M059J (cell line): ENCODE data around the gene ZNF430. TPM values are rescaled to one million over a fixed set of nuclear protein-coding genes. Genes with fewer than 3 reads are reported as not detected.
"Not testable (repeated sequence)": the region's sequence is repeated elsewhere in the genome, so short reads cannot be mapped to it uniquely, and the experiment has no call there.

Experiments
- DNase-seq: peaks from one replicate; pipeline ENCODE4 v3.0.0-alpha.2; 2012; ENCODE audit warnings: low read depth
- total RNA-seq: library from RNA; depleted of rRNA; stranded (reverse); fragments of >200 nt; shearing (Covaris generic); gene quantifications from 2 replicates; pipeline ENCODE4 v1.2.3, GENCODE V29; 2014; rRNA removed

ZNF430 gene
- total RNA-seq = 15.3 and 21.6 TPM in 2 replicates

GRCh38 chr19:21020298-21021227, at the start of gene ZNF430:
ZNF430 (plus strand) TSS chr19:21020657; CDS start chr19:21020801, 144 bp downstream.
- DNase-seq = peak; percentile 97

GRCh38 chr19:20992788-20993187, 27.7 kb upstream of the ZNF430 start:
- not testable (repeated sequence) for DNase-seq

GRCh38 chr19:20999731-21000352, 20.6 kb upstream of the ZNF430 start:
- DNase-seq = peak; percentile 80

- not testable (repeated sequence) for DNase-seq
These were observed 781 bp downstream of the ZNF430 start for GRCh38 chr19:21021238-21021637.

GRCh38 chr19:21022996-21023395, 2.5 kb downstream of the ZNF430 start:
- peak; percentile 27 for DNase-seq

- peak; percentile 20 for DNase-seq
These were observed 3.4 kb downstream of the ZNF430 start for GRCh38 chr19:21023901-21024300.

GRCh38 chr19:21028969-21029268, 8.5 kb downstream of the ZNF430 start:
- DNase-seq = no peak

- no peak for DNase-seq
These were observed 24.6 kb downstream of the ZNF430 start for GRCh38 chr19:21045028-21045427.

- DNase-seq = no peak
These were observed 26.0 kb downstream of the ZNF430 start for GRCh38 chr19:21046489-21046888.

- DNase-seq = no peak
These were observed 27.3 kb downstream of the ZNF430 start for GRCh38 chr19:21047716-21048115.

GRCh38 chr19:21052902-21053301, 32.4 kb downstream of the ZNF430 start:
- no peak for DNase-seq

GRCh38 chr19:21065336-21065735, 44.9 kb downstream of the ZNF430 start:
- no peak for DNase-seq

- DNase-seq = peak; percentile 97
These were observed 61.8 kb downstream of the ZNF430 start, which contains the start of gene ZNF714 for GRCh38 chr19:21082011-21082975. ZNF714 (plus strand) TSS chr19:21082203; CDS start chr19:21098269, 16,066 bp downstream.

- DNase-seq = peak; percentile 38
These were observed 63.9 kb downstream of the ZNF430 start for GRCh38 chr19:21084343-21084742.

- DNase-seq = no peak
These were observed 67.4 kb downstream of the ZNF430 start for GRCh38 chr19:21087871-21088270.

- peak; percentile 68 for DNase-seq
These were observed 71.7 kb downstream of the ZNF430 start for GRCh38 chr19:21092109-21092508.

GRCh38 chr19:21094347-21095025, 74.0 kb downstream of the ZNF430 start:
- DNase-seq = no peak

GRCh38 chr19:21098291-21098690, 77.8 kb downstream of the ZNF430 start:
- DNase-seq = no peak

GRCh38 chr19:21101521-21102242, 81.2 kb downstream of the ZNF430 start:
- DNase-seq = no peak

- peak; percentile 57 for DNase-seq
These were observed 88.7 kb downstream of the ZNF430 start for GRCh38 chr19:21109116-21109515.
